A673 (cell line): ENCODE measurements around the gene CAMK2A.

Experiments used
- CTCF ChIP-seq: fragments of 300-800, 200-600 bp; sonication (generic); conservative IDR thresholded peaks from 2 replicates; pipeline ENCODE4 v1.5.1; 2017; ENCODE audit warnings: low read depth, mild to moderate bottlenecking, antibody characterized with exemption, low read length, moderate library complexity, mixed read lengths
- EZH2 ChIP-seq: fragments of 200-600 bp; sonication (generic); IDR thresholded peaks from 2 replicates; pipeline ENCODE4 v1.6.1; 2017; ENCODE audit warnings: borderline replicate concordance, low read depth, mild to moderate bottlenecking, mixed read lengths, antibody characterized with exemption, low read length; ENCODE audit not compliant: poor library complexity, severe bottlenecking

- TF ChIP-seq CTCF (no peak), EZH2 (no peak)
These were observed 82.8 kb downstream of the CAMK2A start for GRCh38 chr5:150206779-150207115.
